C4-2B (cell line): Measurements from ENCODE around the gene COL12A1.

Experiments
- H3K27ac ChIP-seq: fragments of 450-650 bp; 2 replicates; pipeline ENCODE4 v1.5.1; 2017
- CTCF ChIP-seq: fragments of 450-650 bp; conservative IDR thresholded peaks from 2 replicates; pipeline ENCODE4 v1.5.1; 2017; ENCODE audit warnings: mild to moderate bottlenecking
- ZFX ChIP-seq: fragments of 450-650 bp; IDR thresholded peaks from 2 replicates; pipeline ENCODE4 v1.6.1; 2017

The COL12A1 gene

GRCh38 chr6:75117701-75118100, 88.2 kb downstream of the COL12A1 start:
- no peak overlapping the region for H3K27ac ChIP-seq
- TF ChIP-seq ZFX (no peak), CTCF (no peak)

GRCh38 chr6:75116946-75117345, 88.9 kb downstream of the COL12A1 start:
- TF ChIP-seq CTCF = no peak
- no peak for TF ChIP-seq ZFX
- H3K27ac ChIP-seq = no peak overlapping the region

GRCh38 chr6:75115481-75115880, 90.4 kb downstream of the COL12A1 start:
- TF ChIP-seq ZFX = no peak
- no peak for TF ChIP-seq CTCF
- H3K27ac ChIP-seq = no peak overlapping the region

- H3K27ac ChIP-seq = no peak overlapping the region
- TF ChIP-seq CTCF (no peak), ZFX (no peak)
These were observed 91.0 kb downstream of the COL12A1 start for GRCh38 chr6:75114806-75115205.

- TF ChIP-seq CTCF = no peak
- TF ChIP-seq ZFX = no peak
- no peak overlapping the region for H3K27ac ChIP-seq
These were observed 91.7 kb downstream of the COL12A1 start for GRCh38 chr6:75114195-75114594.

- no peak overlapping the region for H3K27ac ChIP-seq
- TF ChIP-seq ZFX (no peak), CTCF (no peak)
These were observed 92.4 kb downstream of the COL12A1 start for GRCh38 chr6:75113446-75113845.

- no peak overlapping the region for H3K27ac ChIP-seq
- TF ChIP-seq ZFX (no peak), CTCF (no peak)
These were observed 96.1 kb downstream of the COL12A1 start for GRCh38 chr6:75109765-75110164.
